GM19025 (cell line): ENCODE data around the gene DST.

ENCODE experiments used
- ATAC-seq: cut with Tn5 transposase; IDR thresholded peaks from one replicate; pipeline ENCODE4 v1.9.1; 2021; ENCODE audit warnings: mild to moderate bottlenecking, low read depth, moderate library complexity; ENCODE audit not compliant: unreplicated experiment

DST gene

GRCh38 chr6:56450882-56451739, 191.6 kb downstream of the DST start:
- ATAC-seq: no peak

GRCh38 chr6:56450376-56450775, 192.3 kb downstream of the DST start:
- ATAC-seq: no peak

GRCh38 chr6:56448046-56448445, 194.6 kb downstream of the DST start:
- ATAC-seq: no peak

GRCh38 chr6:56445818-56446217, 196.9 kb downstream of the DST start:
- ATAC-seq: no peak

- ATAC-seq: no peak
These were observed 197.8 kb downstream of the DST start for GRCh38 chr6:56444855-56445254.

GRCh38 chr6:56440551-56440981, 202.1 kb downstream of the DST start:
- no peak for ATAC-seq

- ATAC-seq: no peak
These were observed 205.4 kb downstream of the DST start for GRCh38 chr6:56437171-56437900.

- no peak for ATAC-seq
These were observed 206.9 kb downstream of the DST start for GRCh38 chr6:56435754-56436153.

GRCh38 chr6:56435326-56435725, 207.4 kb downstream of the DST start:
- no peak for ATAC-seq

- no peak for ATAC-seq
These were observed 208.1 kb downstream of the DST start for GRCh38 chr6:56434606-56435005.

- ATAC-seq: no peak
These were observed 209.6 kb downstream of the DST start for GRCh38 chr6:56433119-56433518.

GRCh38 chr6:56432194-56432593, 210.5 kb downstream of the DST start:
- no peak for ATAC-seq

- no peak for ATAC-seq
These were observed 211.8 kb downstream of the DST start for GRCh38 chr6:56430629-56431600.

- ATAC-seq: no peak
These were observed 218.1 kb downstream of the DST start for GRCh38 chr6:56424542-56425083.

GRCh38 chr6:56424064-56424463, 218.6 kb downstream of the DST start:
- no peak for ATAC-seq

- no peak for ATAC-seq
These were observed 222.4 kb downstream of the DST start for GRCh38 chr6:56420296-56420695.

- ATAC-seq: no peak
These were observed 223.5 kb downstream of the DST start for GRCh38 chr6:56419191-56419590.

- no peak for ATAC-seq
These were observed 224.9 kb downstream of the DST start for GRCh38 chr6:56417823-56418222.

- ATAC-seq: no peak
These were observed 226.4 kb downstream of the DST start for GRCh38 chr6:56416247-56416646.

GRCh38 chr6:56408976-56409375, 233.7 kb downstream of the DST start:
- ATAC-seq: no peak
